ENCODE measurements around the gene GINS3. TPM values are rescaled to one million over a fixed set of nuclear protein-coding genes. Genes with fewer than 3 reads are reported as not detected.

GINS3 gene
- total RNA-seq, 2 experiments from 2014 or later = 49.1 to 50.5 TPM

- ChIA-PET POLR2A (interaction anchor here (0.6 to 2.5 kb wide), 14 partner anchors 9 to 819 kb away, joined by 3 to 17 read pairs (median 4); partner anchors contain the start of gene GINS3), CTCF (ENCODE audit: unreplicated experiment) (interaction anchor here (1.0 kb wide), 1 partner anchor 60 kb away, joined by 5 read pairs; no protein-coding TSS in a partner anchor)
- Histone ChIP-seq H3K36me3 (ENCODE audit: insufficient read depth, low read length) (peaks cover 38% of the 10 kb centered on the region), H3K9me2 (ENCODE audit: insufficient read depth, low read length) (no peaks in the 10 kb centered on the region), H3K79me2 (ENCODE audit: insufficient read depth, low read depth, low read length) (peaks cover 72% of the 10 kb centered on the region; the same call in 1 of the 2 replicates), H3K4me1 (ENCODE audit: insufficient read depth, low read length, poor library complexity, severe bottlenecking) (peaks cover 82% of the 10 kb centered on the region), H3K9me3 (ENCODE audit: low read length) (no peaks in the 10 kb centered on the region), H4K20me1 (ENCODE audit: insufficient read depth, low read length) (no peaks in the 10 kb centered on the region), H3K4me3 (ENCODE audit: low read depth, low read length, poor library complexity, severe bottlenecking) (peak overlapping the region; percentile 42), H3K27ac (ENCODE audit: low read depth, low read length, poor library complexity, severe bottlenecking) (peak overlapping the region; percentile 87), H2AFZ (ENCODE audit: low read length) (peak overlapping the region; percentile 22; the same call in 1 of the 2 replicates), H3K4me2 (ENCODE audit: low read length) (peak overlapping the region; percentile 76)
- DNase-seq (ENCODE audit: low spot score) = peak; percentile 84
- intact Hi-C loops (cut with micrococcal nuclease; ENCODE audit: unreplicated experiment) = no loop called here
- no TSS peak for BruUV-seq (replicated peaks)
- no peak for TF ChIP-seq EZH2phosphoT487 (IDR thresholded peaks at IDR 0.05; ENCODE audit: borderline replicate concordance, low read depth, low read length)
- TF ChIP-seq CTCF (conservative IDR thresholded peaks at IDR 0.05; ENCODE audit: low read length) = no peak
Measured at GRCh38 chr16:58425756-58426494, 33.7 kb downstream of the GINS3 start.

- BruUV-seq (replicated peaks) = no TSS peak
- peak overlapping the region; percentile 87 for H3K27ac ChIP-seq (ENCODE audit: low read depth, low read length, poor library complexity, severe bottlenecking)
- no peaks in the 10 kb centered on the region for H3K9me2 ChIP-seq (ENCODE audit: insufficient read depth, low read length)
- H3K36me3 ChIP-seq (ENCODE audit: insufficient read depth, low read length) = peaks cover 47% of the 10 kb centered on the region
- H3K4me2 ChIP-seq (ENCODE audit: low read length) = peak overlapping the region; percentile 76
- no peak overlapping the region for H2AFZ ChIP-seq (ENCODE audit: low read length)
- H3K4me3 ChIP-seq (ENCODE audit: low read depth, low read length, poor library complexity, severe bottlenecking) = no peak overlapping the region
- no peak for DNase-seq (ENCODE audit: low spot score)
- POLR2A ChIA-PET = interaction anchor here (0.7 to 2.5 kb wide), 10 partner anchors 10 to 79 kb away, joined by 3 to 17 read pairs (median 4); partner anchors contain the start of gene GINS3
- CTCF ChIA-PET (ENCODE audit: unreplicated experiment) = interaction anchor here (0.6 kb wide), 1 partner anchor 1459 kb away, joined by 4 read pairs; no protein-coding TSS in a partner anchor
- peaks cover 72% of the 10 kb centered on the region for H3K4me1 ChIP-seq (ENCODE audit: insufficient read depth, low read length, poor library complexity, severe bottlenecking)
- no peaks in the 10 kb centered on the region for H3K9me3 ChIP-seq (ENCODE audit: low read length)
- peaks cover 64% of the 10 kb centered on the region; the same call in 1 of the 2 replicates for H3K79me2 ChIP-seq (ENCODE audit: insufficient read depth, low read depth, low read length)
- intact Hi-C loops (cut with micrococcal nuclease; ENCODE audit: unreplicated experiment) = no loop called here
- TF ChIP-seq CTCF (conservative IDR thresholded peaks at IDR 0.05; ENCODE audit: low read length) (no peak), EZH2phosphoT487 (IDR thresholded peaks at IDR 0.05; ENCODE audit: borderline replicate concordance, low read depth, low read length) (no peak)
- no peaks in the 10 kb centered on the region for H4K20me1 ChIP-seq (ENCODE audit: insufficient read depth, low read length)
Measured at GRCh38 chr16:58426966-58427365, 34.7 kb downstream of the GINS3 start.
